Neural cell (in vitro differentiated cells): Measurements from ENCODE around the gene CST1.

Source experiments
- CTCF ChIP-seq: fragments of 450-650 bp; IDR thresholded peaks from 2 replicates; pipeline ENCODE4 v1.5.1; 2014; ENCODE audit warnings: antibody characterized with exemption, mild to moderate bottlenecking, moderate library complexity; ENCODE audit not compliant: poor library complexity, severe bottlenecking
- EZH2 ChIP-seq: fragments of 200-600, 300-800 bp; shearing (Covaris generic), sonication (generic); IDR thresholded peaks from 2 replicates; pipeline ENCODE4 v1.6.1; 2014; ENCODE audit warnings: antibody characterized with exemption, low read length, borderline replicate concordance, mild to moderate bottlenecking; ENCODE audit not compliant: insufficient read depth, poor library complexity, severe bottlenecking
- RAD21 ChIP-seq: fragments of 450-650 bp; conservative IDR thresholded peaks from 2 replicates; pipeline ENCODE4 v1.6.1; 2014; ENCODE audit warnings: antibody characterized with exemption, mild to moderate bottlenecking, moderate library complexity
- TAF1 ChIP-seq: IDR thresholded peaks from 2 replicates; pipeline ENCODE4 v1.6.1; 2012; ENCODE audit warnings: low read depth

- no peak for TF ChIP-seq EZH2
- TF ChIP-seq RAD21: no peak
- TF ChIP-seq CTCF: no peak
- no peak for TF ChIP-seq TAF1
Observed at GRCh38 chr20:23710771-23711170, 40.0 kb downstream of the CST1 start.
